GM21723 (cell line): ENCODE results near the gene SMG9.

ENCODE experiments used
- ATAC-seq: cut with Tn5 transposase; IDR thresholded peaks from one replicate; pipeline ENCODE4 v1.9.1; 2021; ENCODE audit warnings: mild to moderate bottlenecking, moderate library complexity; ENCODE audit not compliant: unreplicated experiment

SMG9 gene, protein sequence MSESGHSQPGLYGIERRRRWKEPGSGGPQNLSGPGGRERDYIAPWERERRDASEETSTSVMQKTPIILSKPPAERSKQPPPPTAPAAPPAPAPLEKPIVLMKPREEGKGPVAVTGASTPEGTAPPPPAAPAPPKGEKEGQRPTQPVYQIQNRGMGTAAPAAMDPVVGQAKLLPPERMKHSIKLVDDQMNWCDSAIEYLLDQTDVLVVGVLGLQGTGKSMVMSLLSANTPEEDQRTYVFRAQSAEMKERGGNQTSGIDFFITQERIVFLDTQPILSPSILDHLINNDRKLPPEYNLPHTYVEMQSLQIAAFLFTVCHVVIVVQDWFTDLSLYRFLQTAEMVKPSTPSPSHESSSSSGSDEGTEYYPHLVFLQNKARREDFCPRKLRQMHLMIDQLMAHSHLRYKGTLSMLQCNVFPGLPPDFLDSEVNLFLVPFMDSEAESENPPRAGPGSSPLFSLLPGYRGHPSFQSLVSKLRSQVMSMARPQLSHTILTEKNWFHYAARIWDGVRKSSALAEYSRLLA

DNA sequence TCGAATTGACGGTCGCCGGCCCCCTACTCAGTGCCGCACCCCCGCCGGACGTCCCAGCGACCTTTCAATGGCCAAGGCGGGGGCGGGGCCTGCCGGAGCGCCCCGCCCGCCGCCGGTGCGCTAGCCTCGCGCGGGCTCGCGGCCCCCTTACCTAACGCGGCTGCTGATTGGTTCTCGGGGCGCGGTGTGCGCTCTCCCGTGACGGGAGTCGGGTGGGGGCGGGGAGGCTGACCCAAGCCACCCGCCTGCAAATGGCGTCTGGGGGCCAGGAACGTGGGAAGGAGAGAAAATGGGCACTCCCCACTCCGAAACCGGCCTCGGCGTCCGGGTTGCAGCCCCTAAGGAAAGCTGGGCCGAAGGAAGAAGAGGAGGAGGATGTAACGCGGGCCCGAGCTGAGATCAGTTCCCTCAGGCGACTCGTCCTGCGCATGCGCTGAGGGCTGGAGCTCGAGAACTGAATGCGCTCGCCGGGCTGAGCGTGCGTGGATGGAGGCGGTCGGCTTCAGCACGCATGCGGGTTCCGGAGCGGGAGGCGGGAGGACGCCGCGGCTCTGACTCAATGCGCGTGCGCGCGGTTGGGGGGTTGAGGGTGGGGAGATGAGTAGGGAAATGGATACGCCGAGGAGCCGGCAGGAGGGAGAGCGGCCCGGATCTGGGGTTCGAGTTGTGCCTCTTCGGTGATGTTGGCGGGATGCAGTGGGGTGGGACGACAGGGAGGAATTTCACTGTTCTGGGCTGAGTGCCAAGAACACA lies at the start of gene SMG9:
TSS of gene SMG9 (minus strand) at position 460 of the 753 bp plus-strand sequence. CDS start 4,221 bp downstream, outside the sequence.
- ATAC-seq, result peak; percentile 54

DNA sequence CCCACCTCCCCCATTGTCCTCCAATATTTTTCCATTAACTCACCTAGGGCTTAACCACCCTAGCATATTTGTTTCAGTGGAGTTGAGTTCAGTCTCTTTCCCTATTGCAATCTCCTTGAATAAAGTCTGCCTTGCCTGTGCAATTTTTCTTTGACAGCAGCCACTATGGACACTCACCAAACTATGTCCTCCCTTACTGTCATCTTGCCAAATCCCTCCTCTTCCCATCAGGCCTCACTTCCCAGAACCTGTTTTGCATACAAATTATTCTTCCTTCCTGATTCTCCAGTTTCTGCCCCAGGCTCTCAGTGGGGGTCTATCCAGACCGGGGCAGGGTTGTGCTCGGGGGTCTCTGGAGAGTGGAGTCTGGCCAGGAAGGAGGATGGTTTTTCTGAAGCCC lies 49.7 kb upstream of the SMG9 start:
- ATAC-seq, result no peak

DNA sequence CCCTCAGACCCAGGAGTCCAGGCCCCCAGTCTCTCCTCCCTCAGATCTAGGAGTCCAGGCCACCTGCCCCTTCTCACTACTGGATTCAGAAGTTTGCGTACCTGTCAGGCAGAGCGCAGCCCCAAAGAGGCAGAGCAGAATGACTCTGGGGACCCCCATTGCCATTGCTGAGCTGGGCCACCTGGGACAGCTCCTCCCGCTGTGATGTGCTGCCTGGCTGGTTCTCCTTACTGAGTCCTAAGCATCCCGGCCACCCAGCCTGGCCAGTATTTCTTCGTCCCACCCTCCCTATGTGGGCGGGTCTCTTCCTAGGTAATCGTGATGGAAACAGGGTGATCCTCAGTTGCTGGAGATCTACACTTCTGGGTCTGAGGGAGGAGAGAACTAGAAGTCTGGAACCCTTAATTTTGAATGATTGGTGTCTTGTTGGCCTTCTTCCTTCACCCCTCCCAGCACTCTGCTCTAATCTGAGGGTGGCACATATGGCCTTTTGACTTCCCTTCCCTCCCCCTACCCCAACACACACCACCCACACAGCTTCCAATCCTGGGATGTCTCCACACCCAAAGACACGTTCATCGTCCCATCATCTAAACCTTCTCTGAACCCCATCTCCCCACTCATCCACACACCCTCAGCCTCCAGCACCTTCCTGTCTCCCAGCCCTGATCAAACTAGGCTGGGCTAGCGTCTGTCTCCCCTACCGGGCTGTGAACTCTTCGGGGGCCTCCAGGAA lies 47.6 kb upstream of the SMG9 start, which contains the start of gene LYPD5:
TSS of gene LYPD5 (minus strand) at position 232 of the 736 bp plus-strand sequence. CDS start at position 165, 67 bp downstream.
- ATAC-seq, result no peak

DNA sequence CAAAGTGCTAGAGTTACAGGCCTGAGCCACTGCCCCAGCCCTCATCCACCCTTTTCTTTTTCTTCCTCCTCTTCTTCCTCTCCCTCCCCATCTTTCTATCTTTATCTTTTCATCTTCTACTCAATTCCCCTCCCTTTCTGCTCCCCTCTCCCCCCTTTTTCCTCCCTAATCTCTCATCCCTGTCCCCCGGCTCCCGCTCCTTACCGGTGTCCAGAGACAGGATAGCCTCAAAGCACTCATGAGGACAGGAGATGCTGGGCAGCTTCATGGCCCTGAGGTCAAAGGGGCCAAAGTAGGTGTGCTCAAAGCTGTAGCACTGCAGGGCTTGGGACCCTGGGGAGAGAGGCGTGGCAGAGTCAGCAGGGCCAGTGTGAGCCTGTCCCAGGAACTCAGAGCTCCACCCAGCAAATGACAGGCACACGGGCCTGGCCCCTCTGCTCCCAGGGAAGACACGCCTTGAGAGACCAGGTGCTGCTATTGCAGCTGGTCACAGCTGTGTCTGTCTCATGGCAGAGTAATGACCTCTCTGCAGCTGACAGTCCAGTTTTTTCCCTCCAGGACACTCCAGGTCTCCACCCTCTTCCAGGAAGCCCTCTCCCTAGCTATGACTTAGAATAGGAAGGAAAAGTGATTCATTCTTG lies 44.9 kb upstream of the SMG9 start:
- ATAC-seq, result no peak

DNA sequence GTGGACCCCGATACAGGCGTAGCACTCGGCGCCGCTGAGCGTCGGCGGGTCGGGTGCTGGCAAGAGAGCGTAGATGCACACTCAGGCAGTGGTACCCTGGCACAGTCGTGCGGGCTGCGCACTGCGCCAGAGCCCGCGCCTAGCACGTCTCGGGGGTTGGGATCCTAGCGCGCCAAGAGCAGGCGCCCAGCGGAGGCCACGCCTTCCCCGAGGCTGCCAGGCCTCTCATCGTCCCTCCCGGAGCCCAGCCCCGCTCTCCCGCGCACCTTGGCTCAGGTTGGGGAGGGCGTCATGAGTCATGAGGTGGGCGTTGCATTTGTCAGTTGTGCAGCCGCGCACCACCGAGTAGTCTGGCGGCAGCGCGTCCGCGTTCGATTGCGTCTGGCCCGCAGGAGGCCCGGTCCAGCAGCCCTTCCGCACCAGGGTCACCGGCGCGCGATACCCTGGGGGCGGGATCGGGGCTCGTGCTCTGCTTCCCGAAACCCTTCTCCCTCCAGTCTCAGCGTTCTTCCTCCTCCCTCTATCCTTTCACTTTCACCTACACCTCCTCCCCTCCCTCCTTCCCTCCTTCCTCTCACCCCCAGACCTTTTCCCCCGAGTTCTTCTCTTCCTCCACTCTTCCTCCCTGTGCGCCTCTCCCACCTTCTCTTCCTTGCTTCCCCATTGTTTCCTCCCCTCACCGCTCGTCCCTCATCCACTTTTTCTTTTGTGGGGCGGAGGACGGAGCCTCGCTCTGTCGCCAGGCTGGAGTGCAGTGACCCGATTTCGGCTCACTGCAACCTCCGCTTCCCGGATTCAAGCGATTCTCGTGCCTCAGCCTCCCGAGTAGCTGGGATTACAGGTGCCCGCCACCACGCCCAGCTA lies 44.0 kb upstream of the SMG9 start:
- no peak for ATAC-seq

DNA sequence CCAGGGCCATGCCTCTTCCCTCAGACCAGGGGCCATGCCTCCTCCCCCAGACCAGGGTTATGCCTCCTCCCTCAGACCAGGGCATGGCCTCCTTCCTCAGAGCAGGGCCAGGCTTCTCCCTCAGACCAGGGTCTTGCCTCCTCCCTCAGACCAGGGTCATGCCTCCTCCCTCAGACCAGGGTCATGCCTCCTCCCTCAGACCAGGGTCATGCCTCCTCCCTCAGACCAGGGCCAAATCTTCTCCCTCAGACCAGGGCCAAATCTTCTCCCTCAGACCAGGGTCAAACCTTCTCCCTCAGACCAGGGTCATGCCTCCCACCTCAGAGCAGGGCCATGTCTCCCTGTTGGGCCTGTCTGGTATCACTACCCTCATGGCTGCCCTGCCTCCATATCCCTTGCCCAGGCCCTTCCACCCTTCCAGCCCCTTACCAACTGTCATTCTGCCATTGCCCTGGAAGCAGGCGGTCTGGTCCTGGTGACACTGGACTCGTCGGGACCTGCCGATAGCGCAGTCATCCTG lies 43.3 kb upstream of the SMG9 start:
- no peak for ATAC-seq

DNA sequence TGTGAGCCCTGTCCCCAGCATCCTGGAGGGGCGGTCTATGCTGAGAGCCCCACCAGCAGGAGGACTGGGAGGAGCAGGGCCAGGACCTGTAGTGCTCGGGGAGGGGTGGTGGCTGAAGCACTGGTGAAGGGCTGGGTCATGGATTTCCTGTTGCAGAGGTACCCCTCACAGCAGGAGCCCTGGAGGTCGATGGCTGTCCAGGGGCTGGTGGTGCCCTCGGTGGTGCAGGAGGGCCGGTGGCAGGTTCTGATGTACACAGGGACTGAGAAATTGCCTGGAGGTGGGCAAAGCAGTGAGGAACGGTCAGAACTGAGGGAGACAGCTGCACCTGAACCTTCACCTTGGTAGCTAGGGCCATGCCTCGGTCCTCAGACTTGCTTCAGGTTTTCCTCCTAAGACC lies 42.8 kb upstream of the SMG9 start:
- no peak for ATAC-seq

DNA sequence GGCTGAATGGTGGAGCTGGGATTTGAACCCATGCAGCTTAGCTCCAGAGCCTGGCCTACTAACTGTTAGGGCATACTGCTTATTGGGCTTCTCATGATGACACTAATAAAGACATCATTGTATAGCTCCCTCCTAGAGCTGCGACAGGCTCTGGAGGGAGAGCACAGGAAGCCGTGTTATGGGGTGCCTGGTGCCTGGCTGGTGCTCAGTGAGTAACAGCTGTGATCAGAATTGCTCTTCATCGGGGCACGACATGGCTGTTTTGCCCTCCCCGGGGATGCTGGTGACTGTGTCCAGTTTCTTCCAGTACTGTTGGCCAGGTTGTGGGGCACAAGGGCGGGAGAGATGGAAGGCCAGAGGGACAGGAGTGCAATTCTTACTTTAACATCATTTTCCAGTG lies 42.4 kb upstream of the SMG9 start:
- ATAC-seq, result no peak

DNA sequence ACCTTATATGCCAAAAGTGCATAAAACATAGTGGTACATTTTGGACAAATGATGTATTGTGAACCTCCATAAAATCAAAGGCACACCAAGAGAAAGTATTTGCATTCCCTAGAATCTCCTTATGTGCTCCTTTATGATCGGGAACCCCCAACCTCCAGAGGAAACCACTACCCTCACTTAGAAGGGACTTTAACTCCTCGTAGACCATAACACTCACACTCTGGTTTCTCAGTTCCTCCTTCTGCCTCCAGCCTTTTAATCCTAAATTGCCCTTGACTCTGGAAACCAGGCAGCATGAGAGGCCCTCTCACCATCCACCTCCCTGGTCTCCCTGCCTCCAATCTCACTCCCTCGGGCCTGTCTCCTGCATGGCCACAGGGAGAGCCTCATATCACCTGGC lies 35.8 kb upstream of the SMG9 start:
- no peak for ATAC-seq

DNA sequence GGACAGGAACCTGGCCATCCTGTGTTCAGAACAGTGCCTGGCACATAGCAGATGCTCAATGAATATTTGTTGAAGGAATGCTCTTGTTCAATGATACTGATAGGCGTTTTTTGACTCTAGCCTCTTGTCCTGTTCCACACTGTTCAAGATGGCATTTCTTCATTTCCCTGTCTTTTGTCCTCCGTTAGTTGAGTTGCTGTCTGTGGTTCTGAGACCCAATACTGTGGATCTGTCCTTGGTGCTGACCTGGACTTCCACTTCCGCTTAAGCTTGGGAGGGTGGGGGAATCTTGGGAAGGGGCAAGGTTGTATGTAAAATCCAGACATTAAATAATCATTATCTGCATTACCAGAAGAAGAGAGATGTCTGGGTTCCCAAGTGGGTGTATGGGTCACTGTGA lies 34.3 kb upstream of the SMG9 start:
- no peak for ATAC-seq

DNA sequence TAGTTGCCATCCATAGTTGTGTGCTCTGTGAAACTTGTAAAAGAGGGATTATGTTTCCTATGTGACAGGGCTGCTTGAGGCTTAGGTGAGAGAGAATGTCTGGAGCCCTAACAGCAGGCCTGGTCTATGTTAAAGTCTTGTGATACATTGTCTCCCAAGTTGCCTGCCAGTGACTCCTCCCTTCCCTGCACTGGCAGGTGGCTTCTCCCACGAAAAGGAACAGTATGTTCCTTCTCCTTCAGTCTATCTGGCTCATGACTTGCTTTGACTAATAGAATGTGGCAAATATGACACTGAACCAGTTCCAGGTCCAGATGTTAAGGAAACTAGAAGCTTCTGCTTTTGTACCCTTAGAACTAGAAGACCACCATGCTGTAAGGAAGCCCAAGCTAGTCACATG lies 31.9 kb upstream of the SMG9 start:
- no peak for ATAC-seq

DNA sequence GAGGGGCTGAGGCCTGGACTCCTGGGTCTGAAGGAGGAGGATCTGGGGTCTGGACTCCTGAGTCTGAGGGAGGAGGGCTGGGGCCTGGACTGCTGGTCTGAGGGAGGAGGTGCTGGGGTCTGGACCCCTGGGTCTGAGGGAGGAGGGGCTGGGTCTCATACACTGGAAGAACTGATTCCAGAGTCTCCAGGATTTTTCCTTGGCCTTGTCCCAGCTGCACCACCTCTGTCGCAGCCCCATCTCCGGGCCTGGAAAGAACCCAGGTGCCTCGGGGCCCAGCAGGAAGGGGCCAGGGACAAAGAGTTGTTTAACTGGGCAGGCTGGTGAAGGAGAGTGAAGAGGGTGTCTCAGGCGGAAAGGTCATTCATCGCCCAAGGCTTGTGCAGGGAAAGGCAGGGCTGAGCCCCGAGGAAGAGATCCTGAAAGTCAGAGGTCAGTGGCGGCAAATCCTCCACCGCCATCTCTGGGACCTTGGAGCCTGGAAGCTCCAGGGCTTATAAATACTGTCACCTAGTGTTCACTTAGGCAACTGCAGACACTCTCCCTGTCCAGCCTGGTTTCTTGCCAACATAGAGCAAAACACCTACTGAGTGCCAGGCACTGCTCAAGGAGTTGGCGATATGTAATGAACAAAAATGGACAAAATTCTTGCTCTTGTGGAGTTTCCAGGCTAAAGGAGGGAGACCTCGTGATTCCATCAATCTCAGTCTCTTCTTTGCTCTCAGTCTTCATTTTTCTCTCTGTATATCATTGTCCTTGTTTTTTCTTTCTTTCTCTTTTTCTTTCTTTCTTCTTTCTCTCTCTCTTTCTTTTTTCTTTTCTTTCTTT lies 30.4 kb upstream of the SMG9 start:
- ATAC-seq, result no peak

DNA sequence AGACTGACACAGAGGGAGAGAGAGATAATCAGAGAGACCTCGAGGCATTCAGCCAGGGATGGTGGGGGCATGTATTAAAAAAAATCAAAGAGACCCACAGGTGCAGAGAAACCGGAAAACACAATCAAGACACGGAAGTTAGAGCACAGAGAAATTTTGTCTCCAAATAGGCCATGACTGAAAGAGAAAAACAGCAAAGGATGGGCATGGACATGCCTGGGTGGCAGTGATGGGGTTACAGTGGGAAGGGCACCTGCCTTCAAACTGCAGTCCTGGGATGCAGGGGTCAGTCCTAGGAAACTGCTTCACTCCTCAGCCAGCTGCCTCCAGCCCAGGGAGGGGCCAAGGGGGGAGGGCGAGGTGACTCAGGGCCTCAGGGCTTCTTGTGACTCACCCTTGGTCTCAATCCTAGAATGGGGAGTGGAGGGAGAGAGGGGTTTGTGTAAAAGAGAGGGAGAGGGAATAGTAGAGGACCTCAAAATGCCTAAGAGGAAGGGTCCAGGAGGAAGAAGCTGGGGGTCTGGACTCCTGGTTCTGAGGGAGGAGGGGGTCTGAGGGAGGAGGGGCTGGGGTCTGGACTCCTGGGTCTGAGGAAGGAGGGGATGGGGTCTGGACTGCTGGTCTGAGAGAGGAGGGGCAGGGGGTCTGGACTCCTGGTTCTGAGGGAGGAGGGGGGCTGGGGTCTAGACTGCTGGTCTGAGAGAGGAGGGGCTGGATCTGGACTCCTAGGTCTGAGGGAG lies 29.6 kb upstream of the SMG9 start:
- no peak for ATAC-seq

DNA sequence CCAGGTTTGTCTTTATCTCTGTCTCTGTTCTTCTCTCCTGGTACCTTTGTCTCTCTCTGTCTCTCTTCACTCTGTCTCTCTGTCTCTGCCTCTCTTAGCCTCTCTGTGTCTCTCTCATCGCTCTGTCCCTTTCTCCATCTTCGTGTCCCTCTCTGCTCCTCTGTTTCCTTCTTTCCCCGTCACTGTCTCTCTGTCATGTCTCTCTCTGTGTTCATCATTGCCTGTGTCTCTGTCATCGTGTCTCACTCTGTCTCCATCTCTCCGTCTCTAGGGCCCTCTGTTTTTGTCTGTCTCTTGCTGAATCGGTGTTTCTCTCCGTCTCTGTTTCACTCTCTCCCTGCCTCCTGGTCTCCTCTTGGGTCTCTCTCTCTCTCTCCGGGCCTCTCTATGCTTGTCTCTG lies 28.9 kb upstream of the SMG9 start:
- no peak for ATAC-seq

DNA sequence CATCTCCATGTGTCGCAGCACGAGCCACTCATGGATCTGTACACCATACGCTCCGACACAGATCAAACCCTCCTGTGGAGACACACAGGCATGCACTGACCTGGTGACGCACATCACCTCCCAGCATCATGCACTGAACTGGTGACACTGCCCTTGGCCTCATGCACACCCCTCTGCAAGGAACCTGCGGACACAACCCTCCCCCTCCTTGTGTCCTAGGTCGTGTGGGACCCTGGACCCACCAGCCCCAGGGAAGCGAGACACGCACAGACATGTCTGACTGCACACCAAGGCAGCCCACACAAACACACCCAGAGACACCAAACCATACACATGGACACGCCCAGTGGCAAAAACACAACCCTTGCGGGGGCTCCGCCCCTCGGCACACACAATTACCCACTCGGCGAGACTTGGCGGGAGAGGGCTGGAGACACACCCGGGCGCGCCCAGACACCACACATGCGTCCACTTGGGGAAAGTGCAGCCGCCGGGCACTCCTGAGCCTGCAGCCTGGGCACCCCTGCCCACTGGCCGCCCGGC lies 28.0 kb upstream of the SMG9 start:
- no peak for ATAC-seq

DNA sequence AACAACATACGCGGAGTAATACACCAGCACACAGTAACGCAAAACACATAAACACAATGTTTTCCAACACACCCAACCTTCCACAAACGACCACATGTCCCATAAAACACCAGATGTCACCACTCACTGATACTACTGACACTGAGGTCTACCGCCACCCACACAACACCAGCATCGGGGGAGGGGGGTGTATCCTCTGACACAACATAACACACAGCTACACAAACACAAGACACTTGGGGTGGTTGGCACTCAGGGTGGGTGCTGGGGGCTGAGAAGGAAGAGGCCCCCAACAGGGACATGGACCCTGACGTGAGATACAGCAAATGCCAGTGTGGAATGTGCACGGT lies 27.5 kb upstream of the SMG9 start:
- ATAC-seq, result no peak

DNA sequence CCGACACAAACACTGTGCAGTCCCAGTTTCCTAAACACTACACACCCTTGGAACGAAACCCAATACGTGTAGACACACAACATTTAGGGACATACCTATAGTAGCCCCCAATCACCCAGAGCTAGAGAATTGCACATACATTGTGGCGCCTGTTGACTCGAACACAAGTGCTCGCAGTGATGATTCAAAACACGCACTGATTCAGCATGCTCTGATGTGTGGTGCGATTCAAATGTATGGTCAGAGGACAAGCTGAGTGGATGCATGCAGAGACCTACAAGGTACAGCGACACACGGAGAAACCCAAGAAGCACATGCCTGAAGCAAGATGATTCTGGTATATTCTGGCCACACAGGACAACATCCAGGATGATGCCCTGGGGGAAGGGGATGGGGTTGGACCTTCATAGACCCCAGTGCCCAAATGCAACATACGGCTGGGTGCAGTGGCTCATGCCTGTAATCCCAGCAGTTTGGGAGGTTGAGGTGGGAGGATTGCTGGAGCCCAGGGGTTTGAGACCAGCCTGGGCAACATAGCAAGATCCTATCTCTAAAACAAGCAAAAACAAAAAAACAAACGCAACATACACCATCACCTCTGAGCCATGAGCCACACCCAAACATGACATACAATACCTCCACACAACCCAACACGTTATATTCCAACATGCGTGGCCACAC lies 27.0 kb upstream of the SMG9 start:
- no peak for ATAC-seq
